Panc1 (cell line): Measurements from ENCODE around the gene TNIK. TPM values are rescaled to one million over a fixed set of nuclear protein-coding genes. Genes with fewer than 3 reads are reported as not detected.

Experiments
- ATAC-seq: fragments of 200-7000 bp; cut with Tn5 transposase; 2 replicates; pipeline ENCODE4 v1.9.1; 2020; ENCODE audit warnings: mild to moderate bottlenecking, moderate library complexity
- BruUV-seq: library from RNA; stranded (reverse); fragments of 400-500 nt; replicated peaks from 2 replicates; lab custom pipeline; 2021; lab: Mats Ljungman, UMichigan
- CTCF ChIA-PET: fragments of 300-600 bp; sonication (Branson Sonifier 250); formaldehyde crosslinking; loops from one replicate; lab custom pipeline; 2022; ENCODE audit warnings: antibody characterized with exemption; lab: Charles Lee
- POLR2A ChIA-PET: fragments of 300-600 bp; sonication (Branson Sonifier 250); formaldehyde crosslinking; loops from one replicate; lab custom pipeline; 2022; ENCODE audit warnings: antibody characterized with exemption; lab: Charles Lee
- DNase-seq: peaks from one replicate; pipeline ENCODE4 v3.0.0-alpha.2; 2010; ENCODE audit warnings: low read depth, low spot score
- H3K27ac ChIP-seq: 2 replicates; pipeline ENCODE4 v1.5.1; 2011; ENCODE audit warnings: mild to moderate bottlenecking, low read length, inconsistent platforms
- H3K27me3 ChIP-seq: fragments of 200-500 bp; sonication (Bioruptor generic); 2 replicates; pipeline ENCODE4 v1.6.0; 2014; ENCODE audit warnings: low read length, inconsistent platforms; ENCODE audit not compliant: control insufficient read depth, insufficient read depth
- H3K36me3 ChIP-seq: fragments of 200-500 bp; sonication (Bioruptor generic); 2 replicates; pipeline ENCODE4 v1.5.1; 2014; ENCODE audit warnings: inconsistent platforms, mild to moderate bottlenecking, low read length, moderate library complexity; ENCODE audit not compliant: control insufficient read depth, insufficient read depth
- H3K4me1 ChIP-seq: 2 replicates; pipeline ENCODE4 v1.5.1; 2011; ENCODE audit warnings: inconsistent platforms, mild to moderate bottlenecking, low read length, moderate library complexity; ENCODE audit not compliant: control insufficient read depth, insufficient read depth
- H3K4me3 ChIP-seq, 2 experiments: 2 replicates each; pipeline ENCODE4 v1.5.1; 2011 to 2012; ENCODE audit warnings: low read depth in 2 of 2, low read length in 2 of 2, mild to moderate bottlenecking in 2 of 2, inconsistent platforms in 1 of 2, moderate library complexity in 1 of 2
- H3K9me3 ChIP-seq: fragments of 200-500 bp; sonication (Bioruptor generic); 2 replicates; pipeline ENCODE4 v1.5.1; 2014; ENCODE audit warnings: low read depth, mild to moderate bottlenecking, inconsistent platforms, low read length, moderate library complexity; ENCODE audit not compliant: control insufficient read depth, insufficient read depth
- CTCF ChIP-seq: fragments of 450-650 bp; IDR thresholded peaks from 2 replicates; pipeline ENCODE4 v1.5.1; 2017; ENCODE audit warnings: mild to moderate bottlenecking
- POLR2AphosphoS5 ChIP-seq: IDR thresholded peaks from 2 replicates; pipeline ENCODE4 v1.6.1; 2012; ENCODE audit warnings: mild to moderate bottlenecking, low read depth, low read length, moderate library complexity
- REST ChIP-seq, 2 experiments: IDR thresholded peaks; 2 replicates each; pipeline ENCODE4 v1.6.1; 2011 to 2012; ENCODE audit warnings: low read depth in 2 of 2, control low read depth in 1 of 2, low read length in 1 of 2, mild to moderate bottlenecking in 1 of 2, moderate library complexity in 1 of 2; ENCODE audit not compliant: insufficient read depth in 1 of 2
- SIN3A ChIP-seq: IDR thresholded peaks from 2 replicates; pipeline ENCODE4 v1.6.1; 2012; ENCODE audit warnings: low read depth, mild to moderate bottlenecking, low read length, moderate library complexity, borderline replicate concordance; ENCODE audit not compliant: insufficient read depth
- TCF7L2 ChIP-seq: IDR thresholded peaks from 2 replicates; pipeline ENCODE4 v1.6.1; 2011; ENCODE audit warnings: mild to moderate bottlenecking, low read depth, low read length, inconsistent platforms
- in situ Hi-C: cut with HindIII; loops from 2 replicates; pipeline ENCODE4 v1.10.0; 2016; ENCODE audit warnings: low sequenced_read_pairs, low pct_unique_long_range_greater_than_20kb
- intact Hi-C: fragments of 100-400 bp; cut with micrococcal nuclease; formaldehyde crosslinking; loops from one replicate; pipeline ENCODE4 v1.10.0; 2022; ENCODE audit not compliant: unreplicated experiment
- total RNA-seq: library from RNA; stranded (reverse); gene quantifications from one replicate; pipeline ENCODE4 v1.2.1, GENCODE V29; 2021; ENCODE audit not compliant: unreplicated experiment

Gene TNIK
- total RNA-seq, 1 experiment from 2014 or later = 1.9 TPM

- DNase-seq (no peak), ATAC-seq (no peak)
- ChIA-PET CTCF (no interaction called here), POLR2A (no interaction called here)
- in situ Hi-C loops = no loop called here
- Histone ChIP-seq H3K4me3 (no peak overlapping the region), H3K27me3 (no peaks in the 10 kb centered on the region), H3K9me3 (peaks cover 8% of the 10 kb centered on the region; the same call in 1 of the 2 replicates), H3K4me1 (no peaks in the 10 kb centered on the region), H3K36me3 (no peaks in the 10 kb centered on the region), H3K27ac (no peak overlapping the region)
- intact Hi-C loops = no loop called here
- TF ChIP-seq POLR2AphosphoS5 (no peak), REST (IDR thresholded peaks at IDR 0.05; ENCODE audit: insufficient read depth in 1 of 2, low read depth in 2 of 2, low read length in 1 of 2) (no peak), TCF7L2 (no peak), CTCF (no peak), SIN3A (no peak)
- no TSS peak for BruUV-seq
Observed at GRCh38 chr3:171228240-171228639, 232.0 kb downstream of the TNIK start.

- BruUV-seq = no TSS peak
- Histone ChIP-seq H3K4me1 (no peaks in the 10 kb centered on the region), H3K9me3 (peaks cover 8% of the 10 kb centered on the region; the same call in 1 of the 2 replicates), H3K36me3 (no peaks in the 10 kb centered on the region), H3K4me3 (no peak overlapping the region), H3K27me3 (no peaks in the 10 kb centered on the region), H3K27ac (no peak overlapping the region)
- intact Hi-C loops (no loop called here), in situ Hi-C loops (no loop called here)
- ATAC-seq (no peak), DNase-seq (no peak)
- POLR2A ChIA-PET = no interaction called here
- TF ChIP-seq SIN3A (no peak), CTCF (no peak), TCF7L2 (no peak), REST (IDR thresholded peaks at IDR 0.05; ENCODE audit: insufficient read depth in 1 of 2, low read depth in 2 of 2, low read length in 1 of 2) (no peak)
- CTCF ChIA-PET = no interaction called here
Observed at GRCh38 chr3:171227828-171228227, 232.4 kb downstream of the TNIK start.
